Measurements from ENCODE around the gene RETREG1.

GRCh38 chr5:16484081-16484480 lies 132.7 kb downstream of the RETREG1 start:
- TF ChIP-seq CTCF (IDR thresholded peaks at IDR 0.05; ENCODE audit: extremely low read depth in 1 of 2, insufficient read depth in 1 of 2, low read depth in 1 of 2, low read length in 2 of 2) = no peak
- no peak for TF ChIP-seq FOS (IDR thresholded peaks at IDR 0.05; ENCODE audit: borderline replicate concordance, insufficient read depth, low read length)
- no peak for TF ChIP-seq MAX (IDR thresholded peaks at IDR 0.05; ENCODE audit: insufficient read depth, insufficient read length)
- no peak for TF ChIP-seq POLR2AphosphoS5 (IDR thresholded peaks at IDR 0.05; ENCODE audit: insufficient read depth, low read depth, low read length)
- TF ChIP-seq EZH2 (IDR thresholded peaks at IDR 0.05; ENCODE audit: borderline replicate concordance, low read depth, low read length, severe bottlenecking) = no peak
- no peak for TF ChIP-seq POLR2A (IDR thresholded peaks at IDR 0.05; ENCODE audit: low read depth, low read length)
- TF ChIP-seq JUN (IDR thresholded peaks at IDR 0.05; ENCODE audit: borderline replicate concordance, insufficient read depth, insufficient read length, low read depth) = no peak
- TF ChIP-seq MYC (IDR thresholded peaks at IDR 0.05; ENCODE audit: low read depth, low read length) = no peak
- TF ChIP-seq GATA2 (IDR thresholded peaks at IDR 0.05; ENCODE audit: insufficient read depth, insufficient read length, low read depth, low read length) = no peak
